Activated naive CD4-positive, alpha-beta T cell treated with anti-CD3 and anti-CD28 coated beads for 36 hours (primary cell): ENCODE results near the gene NANOG. TPM values are rescaled to one million over a fixed set of nuclear protein-coding genes. Genes with fewer than 3 reads are reported as not detected.
"Not testable (repeated sequence)": the region's sequence is repeated elsewhere in the genome, so short reads cannot be mapped to it uniquely, and the experiment has no call there.

Experiments
- CTCF ChIA-PET: fragments of 350-600 bp; sonication (Branson Sonifier 250); formaldehyde crosslinking; loops from one replicate; lab custom pipeline; 2021; ENCODE audit warnings: antibody characterized with exemption; lab: Charles Lee
- DNase-seq: peaks from one replicate; pipeline ENCODE4 v3.0.0-alpha.2; 2020
- H3K27ac Mint-ChIP-seq: one replicate; pipeline ENCODE4 v1.8.0; 2021; ENCODE audit warnings: mild to moderate bottlenecking, mixed read lengths
- H3K27me3 Mint-ChIP-seq: one replicate; pipeline ENCODE4 v1.8.0; 2021; ENCODE audit warnings: low read depth, mixed read lengths
- H3K36me3 Mint-ChIP-seq: one replicate; pipeline ENCODE4 v1.8.0; 2021; ENCODE audit warnings: low read depth, mixed read lengths
- H3K4me1 Mint-ChIP-seq: one replicate; pipeline ENCODE4 v1.8.0; 2021; ENCODE audit warnings: low read depth, mixed read lengths
- H3K4me3 Mint-ChIP-seq: one replicate; pipeline ENCODE4 v1.8.0; 2021; ENCODE audit warnings: mild to moderate bottlenecking, moderate library complexity, mixed read lengths
- H3K9me3 Mint-ChIP-seq: one replicate; pipeline ENCODE4 v1.8.0; 2021; ENCODE audit warnings: mixed read lengths
- intact Hi-C: fragments of 100-400 bp; cut with micrococcal nuclease; formaldehyde crosslinking; loops from one replicate; pipeline ENCODE4 v1.15.1; 2023
- total RNA-seq, 2 experiments: library from RNA; stranded (reverse); gene quantifications; one replicate each; pipeline ENCODE4 v1.2.3, GENCODE V29; 2021

Gene NANOG
- total RNA-seq, 2 experiments from 2014 or later, result not detected

- H3K27me3 Mint-ChIP-seq, H3K9me3 Mint-ChIP-seq, H3K36me3 Mint-ChIP-seq, DNase-seq, intact Hi-C loops, H3K4me1 Mint-ChIP-seq, H3K4me3 Mint-ChIP-seq, H3K27ac Mint-ChIP-seq: not testable (repeated sequence)
- CTCF ChIA-PET, result interaction anchor here (0.6 kb wide), 1 partner anchor 183 kb away, joined by 3 read pairs; no protein-coding TSS in a partner anchor
Observed at GRCh38 chr12:7825754-7826153, 36.6 kb downstream of the NANOG start.

- H3K4me3 Mint-ChIP-seq, H3K27me3 Mint-ChIP-seq, H3K27ac Mint-ChIP-seq, DNase-seq, H3K9me3 Mint-ChIP-seq, CTCF ChIA-PET, H3K4me1 Mint-ChIP-seq, H3K36me3 Mint-ChIP-seq: not testable (repeated sequence)
- intact Hi-C loops, result loop anchor here (5.0 kb wide), 1 partner anchor 248 kb away; no protein-coding TSS in a partner anchor
Observed at GRCh38 chr12:7829737-7830136, 40.5 kb downstream of the NANOG start.

- no peak overlapping the region for H3K27ac Mint-ChIP-seq
- no peaks in the 10 kb centered on the region for H3K4me1 Mint-ChIP-seq
- intact Hi-C loops, result loop anchor here (5.0 kb wide), 1 partner anchor 245 kb away; no protein-coding TSS in a partner anchor
Observed at GRCh38 chr12:7832059-7832696, 43.0 kb downstream of the NANOG start.

GRCh38 chr12:7833201-7833600, 44.0 kb downstream of the NANOG start:
- H3K36me3 Mint-ChIP-seq, H3K4me3 Mint-ChIP-seq, H3K27ac Mint-ChIP-seq, DNase-seq, H3K9me3 Mint-ChIP-seq, H3K4me1 Mint-ChIP-seq, H3K27me3 Mint-ChIP-seq: not testable (repeated sequence)
- CTCF ChIA-PET, result interaction anchor here (0.6 to 1.5 kb wide), 2 partner anchors 24 to 64 kb away, joined by 3 to 4 read pairs; no protein-coding TSS in a partner anchor
- intact Hi-C loops, result loop anchor here (5.0 kb wide), 1 partner anchor 244 kb away; no protein-coding TSS in a partner anchor

More at GRCh38 chr12:7832059-7832696, 43.0 kb downstream of the NANOG start:
- DNase-seq, result peak; percentile 31
- CTCF ChIA-PET, result interaction anchor here (0.6 to 1.5 kb wide), 4 partner anchors 8 to 209 kb away, joined by 3 to 4 read pairs (median 3); no protein-coding TSS in a partner anchor
- Mint-ChIP-seq H3K27me3 (no peaks in the 10 kb centered on the region), H3K4me3 (no peak overlapping the region), H3K36me3 (no peaks in the 10 kb centered on the region), H3K9me3 (no peaks in the 10 kb centered on the region)

- Mint-ChIP-seq H3K27ac (no peak overlapping the region), H3K4me3 (no peak overlapping the region), H3K27me3 (no peaks in the 10 kb centered on the region), H3K9me3 (no peaks in the 10 kb centered on the region), H3K36me3 (no peaks in the 10 kb centered on the region), H3K4me1 (no peaks in the 10 kb centered on the region)
- CTCF ChIA-PET, result interaction anchor here (0.6 kb wide), 1 partner anchor 64 kb away, joined by 3 read pairs; no protein-coding TSS in a partner anchor
- intact Hi-C loops, result loop anchor here (5.0 kb wide), 1 partner anchor 243 kb away; no protein-coding TSS in a partner anchor
- no peak for DNase-seq
Observed at GRCh38 chr12:7833831-7834230, 44.6 kb downstream of the NANOG start.

- Mint-ChIP-seq H3K36me3 (no peaks in the 10 kb centered on the region), H3K4me1 (no peaks in the 10 kb centered on the region), H3K9me3 (no peaks in the 10 kb centered on the region), H3K4me3 (no peak overlapping the region), H3K27ac (no peak overlapping the region), H3K27me3 (no peaks in the 10 kb centered on the region)
- no peak for DNase-seq
- intact Hi-C loops, result loop anchor here (5.0 kb wide), 1 partner anchor 243 kb away; no protein-coding TSS in a partner anchor
- CTCF ChIA-PET, result interaction anchor here (0.6 to 0.9 kb wide), 2 partner anchors 28 to 191 kb away, joined by 5 to 8 read pairs; no protein-coding TSS in a partner anchor
Observed at GRCh38 chr12:7834701-7835100, 45.5 kb downstream of the NANOG start.

GRCh38 chr12:7835116-7835515, 45.9 kb downstream of the NANOG start:
- no peaks in the 10 kb centered on the region for H3K9me3 Mint-ChIP-seq

GRCh38 chr12:7835766-7836165, 46.6 kb downstream of the NANOG start:
- no peak for DNase-seq
- no peaks in the 10 kb centered on the region for H3K4me1 Mint-ChIP-seq
- no peaks in the 10 kb centered on the region for H3K9me3 Mint-ChIP-seq
- no peaks in the 10 kb centered on the region for H3K36me3 Mint-ChIP-seq
- H3K4me3 Mint-ChIP-seq, result no peak overlapping the region
- CTCF ChIA-PET, result interaction anchor here (1.0 kb wide), 1 partner anchor 28 kb away, joined by 3 read pairs; no protein-coding TSS in a partner anchor
- no peak overlapping the region for H3K27ac Mint-ChIP-seq
- H3K27me3 Mint-ChIP-seq, result no peaks in the 10 kb centered on the region
- intact Hi-C loops, result no loop called here

More at GRCh38 chr12:7835116-7835515, 45.9 kb downstream of the NANOG start:
- Mint-ChIP-seq H3K27ac (no peak overlapping the region), H3K4me3 (no peak overlapping the region), H3K36me3 (no peaks in the 10 kb centered on the region), H3K27me3 (no peaks in the 10 kb centered on the region), H3K4me1 (no peaks in the 10 kb centered on the region)
- DNase-seq, result no peak
- CTCF ChIA-PET, result interaction anchor here (0.6 to 0.9 kb wide), 2 partner anchors 28 to 191 kb away, joined by 5 to 8 read pairs; no protein-coding TSS in a partner anchor
- intact Hi-C loops, result no loop called here

GRCh38 chr12:7837366-7837765, 48.2 kb downstream of the NANOG start:
- no peaks in the 10 kb centered on the region for H3K9me3 Mint-ChIP-seq
- H3K4me1 Mint-ChIP-seq, result no peaks in the 10 kb centered on the region
- no peak overlapping the region for H3K4me3 Mint-ChIP-seq
- intact Hi-C loops, result no loop called here
- no peak overlapping the region for H3K27ac Mint-ChIP-seq
- no peaks in the 10 kb centered on the region for H3K27me3 Mint-ChIP-seq
- no peaks in the 10 kb centered on the region for H3K36me3 Mint-ChIP-seq
- CTCF ChIA-PET, result no interaction called here
- no peak for DNase-seq

- not testable (repeated sequence) for DNase-seq
Observed at GRCh38 chr12:7839226-7839625, 50.0 kb downstream of the NANOG start.

GRCh38 chr12:7839848-7840247, 50.6 kb downstream of the NANOG start:
- H3K9me3 Mint-ChIP-seq, H3K4me3 Mint-ChIP-seq, H3K27ac Mint-ChIP-seq, H3K4me1 Mint-ChIP-seq, DNase-seq, CTCF ChIA-PET, H3K36me3 Mint-ChIP-seq, H3K27me3 Mint-ChIP-seq, intact Hi-C loops: not testable (repeated sequence)

More at GRCh38 chr12:7839226-7839625, 50.0 kb downstream of the NANOG start:
- H3K36me3 Mint-ChIP-seq, H3K4me3 Mint-ChIP-seq, H3K9me3 Mint-ChIP-seq, H3K27ac Mint-ChIP-seq, H3K27me3 Mint-ChIP-seq, H3K4me1 Mint-ChIP-seq, intact Hi-C loops, CTCF ChIA-PET: not testable (repeated sequence)

GRCh38 chr12:7842444-7842843, 53.2 kb downstream of the NANOG start:
- intact Hi-C loops, H3K27ac Mint-ChIP-seq, CTCF ChIA-PET, H3K27me3 Mint-ChIP-seq, DNase-seq, H3K4me3 Mint-ChIP-seq, H3K4me1 Mint-ChIP-seq, H3K36me3 Mint-ChIP-seq, H3K9me3 Mint-ChIP-seq: not testable (repeated sequence)
